T-helper 2 cell treated with Interferon-gamma antibody and Interleukin-4, amounts not matched to agents 5 μg/mL and 100 μg/mL, for 36 hours (primary cell): ENCODE results near the gene SPP2.
A peak's percentile ranks its signal among the peaks of the same experiment; 100 is the strongest.

Experiments used
- DNase-seq: peaks from one replicate; pipeline ENCODE4 v3.0.0; 2021; ENCODE audit warnings: low spot score
- H3K27ac Mint-ChIP-seq: one replicate; pipeline ENCODE4 v1.8.0; 2021; ENCODE audit warnings: mild to moderate bottlenecking, mixed read lengths
- H3K27me3 Mint-ChIP-seq: one replicate; pipeline ENCODE4 v1.8.0; 2021; ENCODE audit warnings: low read depth, mixed read lengths
- H3K36me3 Mint-ChIP-seq: one replicate; pipeline ENCODE4 v1.8.0; 2021; ENCODE audit warnings: low read depth, mixed read lengths
- H3K4me1 Mint-ChIP-seq: one replicate; pipeline ENCODE4 v1.8.0; 2021; ENCODE audit warnings: low read depth, mixed read lengths
- H3K4me3 Mint-ChIP-seq: one replicate; pipeline ENCODE4 v1.8.0; 2022; ENCODE audit warnings: mild to moderate bottlenecking, moderate library complexity, mixed read lengths
- H3K9me3 Mint-ChIP-seq: one replicate; pipeline ENCODE4 v1.8.0; 2021; ENCODE audit warnings: mixed read lengths

SPP2 gene

GRCh38 chr2:234050455-234051135, at the start of gene SPP2:
TSS of gene SPP2 (plus strand) at chr2:234050702. CDS start at chr2:234050787, 85 bp downstream.
- Mint-ChIP-seq H3K27me3 (peaks cover 48% of the 10 kb centered on the region), H3K4me1 (no peaks in the 10 kb centered on the region), H3K4me3 (no peak within 1 kb of the TSS), H3K36me3 (no peaks in the 10 kb centered on the region), H3K9me3 (no peaks in the 10 kb centered on the region), H3K27ac (no peak within 1 kb of the TSS)
- DNase-seq = no peak

DNA sequence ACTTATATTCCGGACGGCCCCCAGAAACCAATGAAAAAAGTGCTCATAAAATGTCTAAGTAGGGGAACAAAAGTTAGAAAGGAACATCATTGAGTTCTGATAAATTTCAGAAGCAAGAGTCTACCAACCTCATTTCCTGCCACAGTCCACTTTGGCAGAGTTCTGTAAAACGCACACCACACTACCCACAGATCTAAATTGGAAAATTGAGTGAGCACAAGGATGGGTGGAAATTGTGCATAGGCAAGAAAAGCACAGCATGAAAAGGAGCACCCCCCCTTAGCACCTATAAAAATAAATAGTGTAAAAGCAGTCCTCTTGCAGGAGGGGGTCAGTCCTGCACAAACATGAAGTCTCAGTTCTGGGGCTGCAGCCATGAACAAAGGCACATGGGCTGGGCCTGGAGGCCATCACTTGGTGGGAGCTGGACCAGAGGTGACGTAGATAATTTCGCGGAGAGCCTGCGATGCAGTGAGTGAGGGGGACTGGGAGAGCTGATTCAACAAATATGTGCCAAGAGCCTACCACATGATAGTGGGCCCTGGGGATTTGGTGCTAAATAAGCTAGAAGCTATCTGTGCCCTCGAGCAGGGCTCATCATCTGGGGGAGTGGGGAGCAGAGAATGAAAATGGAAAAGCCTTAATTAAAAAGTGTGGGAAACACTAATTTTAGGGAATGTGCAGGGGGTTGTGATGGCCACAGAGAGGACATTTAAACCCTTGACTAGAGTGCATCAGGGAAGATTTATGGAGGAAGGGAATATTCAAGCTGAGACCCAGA, 48.9 kb upstream of the SPP2 start:
- Mint-ChIP-seq H3K27me3 (peaks cover 42% of the 10 kb centered on the region), H3K4me3 (peak overlapping the region; percentile 46), H3K36me3 (peaks cover under 1% of the 10 kb centered on the region), H3K27ac (peak overlapping the region; percentile 29), H3K9me3 (no peaks in the 10 kb centered on the region), H3K4me1 (peaks cover 24% of the 10 kb centered on the region)
- DNase-seq = no peak

DNA sequence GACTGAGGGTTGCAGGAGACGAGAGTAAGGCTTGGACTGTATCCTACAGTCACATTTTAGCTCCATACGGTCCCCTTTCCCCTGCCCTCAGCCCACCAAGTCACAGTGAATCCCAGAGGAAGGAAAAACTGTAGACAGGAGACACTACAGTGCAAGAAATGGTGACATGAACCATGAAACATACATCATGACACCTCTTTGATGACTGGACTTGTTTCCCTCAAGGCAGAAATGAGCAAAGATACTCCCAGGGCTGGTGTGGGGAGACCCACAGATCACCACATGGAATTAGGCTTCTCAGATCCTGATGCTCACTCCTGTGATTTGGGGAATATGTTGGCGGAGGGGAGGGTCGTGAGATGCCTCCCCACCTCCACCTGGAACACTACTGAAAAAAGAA, 48.2 kb upstream of the SPP2 start:
- H3K27ac Mint-ChIP-seq = no peak overlapping the region

GRCh38 chr2:234003972-234004617, 46.4 kb upstream of the SPP2 start:
- peak; percentile 20 for DNase-seq
- H3K36me3 Mint-ChIP-seq = no peaks in the 10 kb centered on the region
- no peak overlapping the region for H3K4me3 Mint-ChIP-seq
- H3K4me1 Mint-ChIP-seq = peaks cover 22% of the 10 kb centered on the region
- no peaks in the 10 kb centered on the region for H3K9me3 Mint-ChIP-seq
- H3K27ac Mint-ChIP-seq = no peak overlapping the region
- peaks cover 61% of the 10 kb centered on the region for H3K27me3 Mint-ChIP-seq

More for the DNA sequence above, 48.2 kb upstream of the SPP2 start:
- Mint-ChIP-seq H3K36me3 (no peaks in the 10 kb centered on the region), H3K4me1 (peaks cover 22% of the 10 kb centered on the region), H3K4me3 (no peak overlapping the region), H3K9me3 (no peaks in the 10 kb centered on the region), H3K27me3 (peaks cover 46% of the 10 kb centered on the region)
- no peak for DNase-seq

DNA sequence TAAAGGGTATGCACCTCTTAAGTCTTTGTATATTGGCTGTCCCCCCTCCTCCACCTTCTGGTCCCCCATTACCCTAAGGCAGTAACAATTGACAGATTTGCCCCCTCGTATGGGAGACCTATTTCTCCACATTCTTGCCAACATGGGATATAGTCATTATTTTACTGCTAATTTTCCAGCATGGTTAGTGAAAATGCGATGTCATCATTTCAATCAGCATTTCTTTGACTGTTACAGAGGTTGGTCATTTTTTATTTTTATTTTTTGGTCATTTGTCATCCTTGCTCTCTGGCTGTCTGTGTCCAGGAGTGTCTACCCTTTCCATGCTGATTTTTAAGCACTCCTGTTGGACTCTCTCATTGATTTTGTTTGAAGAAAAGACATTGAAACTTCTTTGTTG, 45.4 kb upstream of the SPP2 start:
- peaks cover 22% of the 10 kb centered on the region for H3K4me1 Mint-ChIP-seq
- no peak overlapping the region for H3K27ac Mint-ChIP-seq
- DNase-seq = no peak
- H3K9me3 Mint-ChIP-seq = no peaks in the 10 kb centered on the region
- H3K36me3 Mint-ChIP-seq = no peaks in the 10 kb centered on the region
- peaks cover 66% of the 10 kb centered on the region for H3K27me3 Mint-ChIP-seq
- no peak overlapping the region for H3K4me3 Mint-ChIP-seq

GRCh38 chr2:234006501-234006900, 44.0 kb upstream of the SPP2 start:
- no peaks in the 10 kb centered on the region for H3K9me3 Mint-ChIP-seq
- H3K36me3 Mint-ChIP-seq = no peaks in the 10 kb centered on the region
- no peak overlapping the region for H3K4me3 Mint-ChIP-seq
- DNase-seq = no peak
- H3K4me1 Mint-ChIP-seq = peaks cover 15% of the 10 kb centered on the region
- no peak overlapping the region for H3K27ac Mint-ChIP-seq
- peaks cover 70% of the 10 kb centered on the region for H3K27me3 Mint-ChIP-seq

DNA sequence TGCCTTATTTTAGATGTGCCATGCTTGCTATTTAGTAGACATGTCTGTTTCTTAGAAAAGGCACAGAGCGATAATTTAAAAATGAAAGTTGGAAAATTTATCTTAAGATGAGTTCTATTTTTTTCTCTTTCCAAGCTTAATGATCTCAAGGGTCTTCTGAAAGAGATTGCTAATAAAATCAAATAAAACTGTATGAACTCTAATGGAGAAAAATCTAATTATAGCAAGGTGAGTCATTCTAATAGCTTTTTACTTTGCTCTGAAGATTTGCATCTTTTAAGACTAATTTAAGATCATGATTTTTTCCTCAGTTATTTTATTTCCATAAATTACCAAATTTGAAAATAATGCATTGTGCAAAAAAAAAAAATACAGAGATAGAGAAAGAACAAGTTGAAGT, 36.1 kb upstream of the SPP2 start:
- Mint-ChIP-seq H3K4me3 (no peak overlapping the region), H3K27ac (no peak overlapping the region), H3K9me3 (no peaks in the 10 kb centered on the region), H3K27me3 (peaks cover 51% of the 10 kb centered on the region), H3K4me1 (no peaks in the 10 kb centered on the region), H3K36me3 (no peaks in the 10 kb centered on the region)
- DNase-seq = no peak

DNA sequence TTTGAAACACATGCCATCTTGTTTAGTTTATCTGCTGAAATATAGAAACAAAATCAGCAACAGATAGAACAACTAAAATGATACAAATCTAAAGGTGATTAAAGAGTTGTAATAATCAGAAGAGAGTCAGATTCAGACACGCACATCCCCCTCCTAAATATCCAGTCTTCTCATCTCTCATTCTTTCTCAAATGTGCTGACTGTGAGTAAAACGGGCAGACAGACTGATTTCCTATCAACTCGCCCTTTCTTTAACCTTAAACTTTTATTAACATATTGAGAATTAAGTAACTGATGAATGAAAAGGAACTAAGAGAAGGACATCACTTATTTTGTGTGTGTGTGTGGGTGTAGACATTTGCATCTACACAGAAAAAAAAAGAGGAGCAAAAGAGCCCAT, 34.6 kb upstream of the SPP2 start:
- Mint-ChIP-seq H3K9me3 (no peaks in the 10 kb centered on the region), H3K4me3 (no peak overlapping the region), H3K4me1 (no peaks in the 10 kb centered on the region), H3K27ac (no peak overlapping the region), H3K36me3 (no peaks in the 10 kb centered on the region), H3K27me3 (peaks cover 46% of the 10 kb centered on the region)
- no peak for DNase-seq

DNA sequence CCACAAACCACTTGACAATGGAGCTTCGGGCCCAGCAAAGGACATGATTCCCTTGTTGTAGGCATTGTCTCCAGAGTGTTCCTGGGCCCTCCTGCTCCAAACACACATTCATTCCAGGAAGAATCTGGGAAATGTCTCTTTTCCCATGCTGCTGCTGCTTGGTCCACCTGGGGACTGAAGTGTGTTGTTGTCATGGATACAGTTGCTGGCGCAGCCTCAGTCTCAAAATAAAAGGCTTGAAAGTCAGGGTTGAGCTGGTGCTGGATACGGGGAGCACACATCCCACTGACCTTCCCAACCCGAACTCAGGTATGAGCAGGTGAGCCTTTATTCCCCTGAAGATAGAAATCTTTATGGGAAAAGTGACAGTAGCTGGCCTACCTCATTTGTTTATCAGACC, 30.6 kb upstream of the SPP2 start:
- H3K9me3 Mint-ChIP-seq = no peaks in the 10 kb centered on the region
- peaks cover 42% of the 10 kb centered on the region for H3K27me3 Mint-ChIP-seq

DNA sequence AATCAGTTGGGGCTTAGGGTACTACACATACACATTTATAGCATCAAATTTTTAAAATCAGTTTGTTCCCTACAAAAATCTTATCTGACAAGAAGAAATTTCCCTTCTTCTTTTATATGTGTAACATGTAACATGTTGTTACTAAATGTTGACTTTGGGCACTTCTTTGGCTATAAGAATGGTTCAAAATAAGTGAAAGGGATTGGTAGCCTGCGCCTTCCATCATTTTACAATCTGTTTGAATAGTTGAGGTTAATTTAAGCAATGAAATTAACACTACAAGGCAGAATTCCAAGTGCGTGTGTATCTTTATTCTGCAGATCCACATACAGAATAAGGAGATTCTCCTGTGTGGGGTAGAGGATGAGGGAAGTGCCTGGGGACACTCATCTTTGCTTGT, 30.2 kb upstream of the SPP2 start:
- no peak for DNase-seq
- no peak overlapping the region for H3K27ac Mint-ChIP-seq
- no peaks in the 10 kb centered on the region for H3K36me3 Mint-ChIP-seq
- H3K27me3 Mint-ChIP-seq = peaks cover 40% of the 10 kb centered on the region
- H3K4me3 Mint-ChIP-seq = no peak overlapping the region
- no peaks in the 10 kb centered on the region for H3K9me3 Mint-ChIP-seq
- H3K4me1 Mint-ChIP-seq = no peaks in the 10 kb centered on the region

More for the DNA sequence above, 30.6 kb upstream of the SPP2 start:
- no peak for DNase-seq
- H3K36me3 Mint-ChIP-seq = no peaks in the 10 kb centered on the region
- no peak overlapping the region for H3K27ac Mint-ChIP-seq
- H3K4me1 Mint-ChIP-seq = no peaks in the 10 kb centered on the region
- no peak overlapping the region for H3K4me3 Mint-ChIP-seq

DNA sequence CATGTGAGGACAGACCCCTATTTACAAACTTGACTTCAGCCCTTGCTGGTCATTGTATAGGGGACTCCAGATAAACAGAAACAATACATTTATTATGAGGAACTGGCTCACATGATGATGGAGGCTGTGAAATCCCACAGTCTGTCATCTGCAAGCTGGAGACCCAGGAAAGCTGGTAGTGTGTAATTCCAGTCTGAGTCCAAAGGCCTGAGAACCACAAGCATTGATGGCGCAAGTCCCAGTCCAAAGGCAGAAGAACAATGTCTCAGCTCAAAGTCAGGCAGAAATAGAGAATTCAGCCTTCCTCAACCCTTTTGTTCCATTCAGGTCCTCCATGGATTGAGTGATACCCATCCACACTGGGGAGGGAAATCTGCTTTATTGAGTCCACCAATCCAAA, 28.1 kb upstream of the SPP2 start:
- Mint-ChIP-seq H3K9me3 (no peaks in the 10 kb centered on the region), H3K4me3 (no peak overlapping the region), H3K36me3 (no peaks in the 10 kb centered on the region), H3K27me3 (peaks cover 31% of the 10 kb centered on the region), H3K4me1 (peaks cover 16% of the 10 kb centered on the region), H3K27ac (no peak overlapping the region)
- DNase-seq = no peak

DNA sequence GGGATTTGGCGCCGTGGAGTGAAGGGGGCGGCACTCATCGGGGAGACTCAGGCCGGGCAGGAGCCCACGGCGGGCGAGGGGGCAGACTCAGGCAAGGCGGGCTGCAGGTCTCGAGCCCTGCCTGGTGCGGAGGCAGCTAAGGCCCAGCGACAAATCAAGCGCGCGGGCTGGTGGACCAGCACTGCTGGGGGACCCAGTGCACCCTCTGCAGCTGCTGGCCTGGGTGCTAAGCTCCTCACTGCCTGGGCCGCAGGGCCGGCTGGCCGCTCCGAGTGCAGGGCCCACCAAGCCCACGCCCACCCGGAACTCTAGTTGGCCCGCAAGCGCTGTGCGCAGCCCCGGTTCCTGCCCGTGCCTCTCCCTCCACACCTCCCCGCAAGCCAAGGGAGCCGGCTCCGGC, 26.2 kb upstream of the SPP2 start:
- no peaks in the 10 kb centered on the region for H3K36me3 Mint-ChIP-seq
- DNase-seq = no peak
- H3K27me3 Mint-ChIP-seq = peaks cover 35% of the 10 kb centered on the region
- H3K27ac Mint-ChIP-seq = no peak overlapping the region
- H3K4me1 Mint-ChIP-seq = peaks cover 23% of the 10 kb centered on the region
- no peaks in the 10 kb centered on the region for H3K9me3 Mint-ChIP-seq
- H3K4me3 Mint-ChIP-seq = no peak overlapping the region

DNA sequence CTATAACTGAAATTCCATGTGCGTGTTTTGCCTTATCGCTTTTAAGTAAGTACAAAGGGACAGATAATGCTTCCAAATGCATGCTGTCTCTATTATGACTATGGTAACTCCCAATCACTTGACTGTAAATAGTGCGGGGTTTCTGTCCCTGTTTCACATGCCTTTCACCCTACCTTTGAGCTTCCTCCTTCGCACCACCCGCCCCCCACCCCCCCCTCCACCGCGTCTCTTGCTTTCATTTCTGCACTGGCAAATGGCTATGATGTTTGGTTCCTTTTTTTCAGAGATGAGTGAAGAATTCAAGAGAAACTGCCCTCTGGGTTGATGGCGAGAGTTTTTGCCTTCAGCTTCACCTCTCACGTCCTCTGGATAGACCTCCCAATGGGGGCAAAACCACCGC, 25.0 kb upstream of the SPP2 start:
- Mint-ChIP-seq H3K36me3 (no peaks in the 10 kb centered on the region), H3K4me1 (peaks cover 23% of the 10 kb centered on the region), H3K4me3 (peak overlapping the region; percentile 76), H3K27me3 (peaks cover 35% of the 10 kb centered on the region), H3K27ac (peak overlapping the region; percentile 3), H3K9me3 (no peaks in the 10 kb centered on the region)
- DNase-seq = no peak

GRCh38 chr2:234025891-234026401, 24.6 kb upstream of the SPP2 start:
- DNase-seq = no peak
- Mint-ChIP-seq H3K27ac (peak overlapping the region; percentile 3), H3K4me1 (peaks cover 23% of the 10 kb centered on the region), H3K36me3 (no peaks in the 10 kb centered on the region), H3K27me3 (peaks cover 35% of the 10 kb centered on the region), H3K4me3 (peak overlapping the region; percentile 76), H3K9me3 (no peaks in the 10 kb centered on the region)
